K562 (cell line): Measurements from ENCODE around the gene ABL1.

ENCODE experiments used
- ATF7 ChIP-seq: fragments of 450-650 bp; IDR thresholded peaks from 2 replicates; pipeline ENCODE4 v1.7.1; 2014; ENCODE audit warnings: mild to moderate bottlenecking, moderate library complexity
- CEBPB ChIP-seq: fragments of 450-650 bp; IDR thresholded peaks from 2 replicates; pipeline ENCODE4 v1.6.1; 2016; ENCODE audit warnings: missing genetic modification characterization, missing compliant biosample characterization
- CUX1 ChIP-seq: fragments of 200-800 bp; sonication (Bioruptor generic); IDR thresholded peaks from 2 replicates; pipeline ENCODE4 v1.6.1; 2016; ENCODE audit warnings: missing genetic modification characterization, missing compliant biosample characterization
- FOXA1 ChIP-seq: fragments of 450-650 bp; IDR thresholded peaks from 2 replicates; pipeline ENCODE4 v1.6.1; 2016; ENCODE audit warnings: mild to moderate bottlenecking, borderline replicate concordance
- JUND ChIP-seq, 2 experiments: IDR thresholded peaks; 2 replicates in 1 of 2; 3 replicates in 1 of 2; pipeline ENCODE4 v1.6.1; 2011; ENCODE audit warnings: borderline replicate concordance in 2 of 2, low read depth in 2 of 2, low read length in 2 of 2, improper control_type of control experiment in 1 of 2, missing biosample characterization in 1 of 2, missing genetic modification characterization in 1 of 2, missing genetic modification reagents in 1 of 2
- KLF1 ChIP-seq: fragments of 450-650 bp; IDR thresholded peaks from 2 replicates; pipeline ENCODE4 v1.6.1; 2016; ENCODE audit warnings: missing genetic modification characterization, missing compliant biosample characterization
- MAFK ChIP-seq: IDR thresholded peaks from 2 replicates; pipeline ENCODE4 v1.6.1; 2011; ENCODE audit warnings: low read length, improper control_type of control experiment
- MEIS2 ChIP-seq: fragments of 450-650 bp; IDR thresholded peaks from 2 replicates; pipeline ENCODE4 v1.6.1; 2014; ENCODE audit warnings: mild to moderate bottlenecking; ENCODE audit not compliant: partially characterized antibody
- POLR2AphosphoS5 ChIP-seq: IDR thresholded peaks from 2 replicates; pipeline ENCODE4 v1.6.1; 2011; ENCODE audit warnings: mild to moderate bottlenecking, low read depth, low read length, moderate library complexity; ENCODE audit not compliant: control insufficient read depth, insufficient read depth
- SIX5 ChIP-seq, 2 experiments: IDR thresholded peaks; 2 replicates each; pipeline ENCODE4 v1.6.1; 2011; ENCODE audit warnings: low read length in 2 of 2, borderline replicate concordance in 1 of 2, low read depth in 1 of 2, mild to moderate bottlenecking in 1 of 2, moderate library complexity in 1 of 2; ENCODE audit not compliant: insufficient read depth in 1 of 2

GRCh38 chr9:130829762-130830161 lies 5.3 kb upstream of the ABL1 start:
- TF ChIP-seq CEBPB (tag) (no peak), SIX5 (IDR thresholded peaks at IDR 0.05; ENCODE audit: borderline replicate concordance in 1 of 2, insufficient read depth in 1 of 2, low read depth in 1 of 2, low read length in 2 of 2) (no peak), CUX1 (CRISPR knock-in tag) (no peak), KLF1 (no peak), FOXA1 (no peak), JUND (IDR thresholded peaks at IDR 0.05; ENCODE audit: borderline replicate concordance, low read depth, low read length) (no peak), JUND (tag; IDR thresholded peaks at IDR 0.05; ENCODE audit: borderline replicate concordance, low read depth, low read length) (no peak), MAFK (no peak), POLR2AphosphoS5 (no peak), ATF7 (no peak), MEIS2 (no peak)
